Measurements from ENCODE around the gene CELA2B.
"Not testable (repeated sequence)": the region's sequence is repeated elsewhere in the genome, so short reads cannot be mapped to it uniquely, and the experiment has no call there.

GRCh38 chr1:15514557-15514956, 38.7 kb downstream of the CELA2B start:
- not testable (repeated sequence) for TF ChIP-seq CTCF, POLR2A (IDR thresholded peaks at IDR 0.05)

All from breast epithelium (tissue), 3 donors.